Naive thymus-derived CD4-positive, alpha-beta T cell (primary cell): ENCODE results near the gene SLC30A2. TPM values are rescaled to one million over a fixed set of nuclear protein-coding genes. Genes with fewer than 3 reads are reported as not detected.

ENCODE experiments used
- ATAC-seq: fragments of 150-1000 bp; cut with Tn5 transposase; 2 replicates; pipeline ENCODE4 v1.10.0; 2021; ENCODE audit warnings: mild to moderate bottlenecking, moderate library complexity
- CTCF ChIA-PET: fragments of 350-600 bp; sonication (Branson Sonifier 250); formaldehyde crosslinking; loops from one replicate; lab custom pipeline; 2021; ENCODE audit warnings: antibody characterized with exemption; lab: Charles Lee
- POLR2A ChIA-PET: fragments of 350-600 bp; sonication (Branson Sonifier 250); formaldehyde crosslinking; loops from one replicate; lab custom pipeline; 2021; ENCODE audit warnings: antibody characterized with exemption, inconsistent platforms; lab: Charles Lee
- DNase-seq, 9 donors: peaks; one replicate each; pipeline versions ENCODE4 v3.0.0 to v3.0.0-alpha.2; 2020 to 2022; ENCODE audit warnings: mixed read lengths in 1 of 9
- H3K27ac ChIP-seq: one replicate; pipeline ENCODE4 v1.7.0; 2013; ENCODE audit warnings: mild to moderate bottlenecking, low read depth, low read length, moderate library complexity
- H3K27me3 ChIP-seq, 2 donors: one replicate each; pipeline ENCODE4 v1.7.0; 2013; ENCODE audit warnings: low read length in 2 of 2, mild to moderate bottlenecking in 2 of 2, moderate library complexity in 2 of 2; ENCODE audit not compliant: control insufficient read depth in 2 of 2, insufficient read depth in 2 of 2
- H3K36me3 ChIP-seq, 3 experiments: 1 replicate in 2 of 3; 2 replicates in 1 of 3; pipeline ENCODE4 v1.7.0; 2013; ENCODE audit warnings: low read length in 3 of 3, mild to moderate bottlenecking in 3 of 3, moderate library complexity in 1 of 3; ENCODE audit not compliant: insufficient read depth in 3 of 3, control insufficient read depth in 2 of 3
- H3K4me1 ChIP-seq, 2 donors: one replicate each; pipeline ENCODE4 v1.7.0; 2013; ENCODE audit warnings: low read length in 2 of 2, mild to moderate bottlenecking in 2 of 2, moderate library complexity in 1 of 2; ENCODE audit not compliant: control insufficient read depth in 2 of 2, insufficient read depth in 2 of 2
- H3K4me3 ChIP-seq: 2 replicates; pipeline ENCODE4 v1.7.0; 2013; ENCODE audit warnings: mild to moderate bottlenecking, low read length
- H3K9me3 ChIP-seq, 3 experiments: 1 replicate in 2 of 3; 2 replicates in 1 of 3; pipeline ENCODE4 v1.7.0; 2013; ENCODE audit warnings: low read length in 3 of 3; ENCODE audit not compliant: control insufficient read depth in 2 of 3
- H3K27ac Mint-ChIP-seq, 9 donors: one replicate each; pipeline ENCODE4 v1.8.0; 2020 to 2022; ENCODE audit warnings: mixed read lengths in 9 of 9, mild to moderate bottlenecking in 8 of 9, moderate library complexity in 5 of 9, inconsistent platforms in 2 of 9
- H3K27me3 Mint-ChIP-seq, 5 donors: one replicate each; pipeline ENCODE4 v1.8.0; 2021 to 2022; ENCODE audit warnings: mixed read lengths in 5 of 5, mild to moderate bottlenecking in 1 of 5
- H3K36me3 Mint-ChIP-seq, 5 donors: one replicate each; pipeline ENCODE4 v1.8.0; 2020 to 2022; ENCODE audit warnings: mixed read lengths in 5 of 5, mild to moderate bottlenecking in 3 of 5, inconsistent platforms in 1 of 5
- H3K4me1 Mint-ChIP-seq, 7 donors: one replicate each; pipeline ENCODE4 v1.8.0; 2020 to 2022; ENCODE audit warnings: mixed read lengths in 7 of 7, mild to moderate bottlenecking in 3 of 7, inconsistent platforms in 1 of 7
- H3K4me3 Mint-ChIP-seq, 10 donors: one replicate each; pipeline ENCODE4 v1.8.0; 2020 to 2022; ENCODE audit warnings: mild to moderate bottlenecking in 10 of 10, mixed read lengths in 10 of 10, moderate library complexity in 6 of 10, inconsistent platforms in 2 of 10
- H3K9me3 Mint-ChIP-seq, 11 donors: one replicate each; pipeline ENCODE4 v1.8.0; 2020 to 2022; ENCODE audit warnings: mixed read lengths in 11 of 11, mild to moderate bottlenecking in 4 of 11, inconsistent platforms in 1 of 11, moderate library complexity in 1 of 11
- intact Hi-C, 2 donors: fragments of 100-400 bp; cut with micrococcal nuclease; formaldehyde crosslinking; loops; one replicate each; pipeline ENCODE4 v1.15.1; 2023
- polyA plus RNA-seq, 2 donors: library from polyadenylated mRNA; unstranded; fragments of 300-500 nt; fragmentation: Illumina TruSeq; gene quantifications; one replicate each; pipeline ENCODE4 v1.2.3, GENCODE V29; 2021
- total RNA-seq, 6 experiments: library from RNA in 5 of 6; stranded (reverse) in 5 of 6; gene quantifications; 1 replicate in 5 of 6; 2 replicates in 1 of 6; pipeline ENCODE4 v1.2.3 and lab custom pipeline; 2021 to 2026

SLC30A2 gene
- total and polyA plus RNA-seq, 7 experiments from 2014 or later = not detected

DNA sequence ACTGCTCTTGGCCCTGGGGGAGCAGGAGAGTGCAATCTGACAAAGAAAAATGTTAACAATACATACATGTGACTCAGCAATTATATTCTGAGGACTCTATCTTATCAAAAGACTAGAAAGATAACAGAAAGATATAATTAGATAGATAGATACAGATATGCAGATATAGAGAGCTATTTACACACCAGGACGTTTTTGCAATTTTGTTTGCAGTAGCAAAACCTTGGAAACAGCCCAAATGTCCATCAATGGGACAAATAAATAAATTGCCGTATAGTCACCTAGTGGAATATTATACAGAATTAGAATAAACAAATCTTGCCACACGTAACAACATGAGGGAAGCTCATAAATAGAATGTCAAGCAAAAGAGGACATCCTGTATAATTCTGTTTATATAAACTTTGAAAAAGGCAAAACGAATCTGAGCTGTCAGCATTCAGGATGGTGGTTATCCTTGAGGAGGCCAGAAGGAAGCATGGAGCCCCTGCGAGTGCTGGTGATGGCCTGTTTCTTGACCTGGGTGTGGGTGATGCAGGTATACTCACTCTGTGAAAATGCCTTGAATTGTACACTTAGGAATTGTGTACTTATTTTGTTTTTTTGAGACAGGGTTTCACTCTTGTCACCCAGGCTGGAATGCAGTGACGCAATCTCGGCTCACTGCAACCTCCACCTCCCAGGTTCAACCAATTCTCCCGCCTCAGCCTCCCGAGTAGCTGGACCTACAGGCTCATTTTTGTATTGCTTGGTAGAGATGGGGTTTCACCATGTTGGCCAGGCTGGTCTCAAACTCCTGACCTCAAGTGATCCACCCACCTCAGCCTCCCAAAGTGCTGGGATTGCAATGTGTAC is 34.3 kb upstream of the SLC30A2 start:
- H3K4me1 ChIP-seq = no peaks in the 10 kb centered on the region
- no peak overlapping the region for H3K27ac ChIP-seq
- no peaks in the 10 kb centered on the region for H3K9me3 ChIP-seq
- H3K4me3 ChIP-seq = no peak overlapping the region
- Mint-ChIP-seq H3K9me3 (peaks cover 0 to 1% (median 0%) of the 10 kb centered on the region in 11 donors), H3K36me3 (peaks cover 0 to 4% (median 0%) of the 10 kb centered on the region in 5 donors), H3K4me1 (peaks cover 6 to 13% (median 8%) of the 10 kb centered on the region in 7 donors), H3K27ac (no peak overlapping the region), H3K4me3 (no peak overlapping the region), H3K27me3 (peaks cover 5 to 56% (median 20%) of the 10 kb centered on the region in 5 donors)
- no peaks in the 10 kb centered on the region for H3K36me3 ChIP-seq
- no peak for ATAC-seq
- POLR2A ChIA-PET = no interaction called here
- DNase-seq = no peak
- no peaks in the 10 kb centered on the region for H3K27me3 ChIP-seq
- intact Hi-C loops = no loop called here
- CTCF ChIA-PET = interaction anchor here (1.1 kb wide), 1 partner anchor 9 kb away, joined by 4 read pairs; no protein-coding TSS in a partner anchor

DNA sequence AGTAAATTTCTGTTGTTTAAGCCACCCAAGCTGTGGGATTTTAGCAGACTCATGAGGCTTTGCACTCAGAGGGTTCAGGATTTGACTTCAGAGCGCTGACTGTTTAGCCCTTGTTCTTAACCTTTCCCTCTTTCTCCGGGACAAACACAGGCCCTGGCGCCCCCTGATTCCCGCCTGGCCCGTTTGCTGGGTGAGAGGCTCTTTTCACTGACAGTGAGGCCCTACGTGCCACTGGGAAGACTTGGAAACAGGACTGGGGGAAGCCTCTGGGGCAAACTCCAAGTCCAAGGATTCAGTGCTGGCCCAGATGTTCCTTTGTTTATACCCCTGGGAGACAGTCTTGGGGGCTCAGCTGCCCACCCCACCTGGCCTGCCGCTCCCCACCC is 33.3 kb upstream of the SLC30A2 start:
- Mint-ChIP-seq H3K4me3 (no peak overlapping the region), H3K27ac (no peak overlapping the region), H3K36me3 (peaks cover 0 to 2% (median 0%) of the 10 kb centered on the region in 5 donors), H3K9me3 (peaks cover 0 to 1% (median 0%) of the 10 kb centered on the region in 11 donors), H3K27me3 (peaks cover 6 to 53% (median 17%) of the 10 kb centered on the region in 5 donors), H3K4me1 (peaks cover 6 to 13% (median 8%) of the 10 kb centered on the region in 7 donors)
- DNase-seq (no peak), ATAC-seq (no peak)
- ChIA-PET POLR2A (no interaction called here), CTCF (no interaction called here)
- intact Hi-C loops = no loop called here
- H3K4me1 ChIP-seq = no peaks in the 10 kb centered on the region
- H3K27ac ChIP-seq = no peak overlapping the region
- H3K9me3 ChIP-seq = no peaks in the 10 kb centered on the region
- no peaks in the 10 kb centered on the region for H3K36me3 ChIP-seq
- H3K4me3 ChIP-seq = no peak overlapping the region
- no peaks in the 10 kb centered on the region for H3K27me3 ChIP-seq

DNA sequence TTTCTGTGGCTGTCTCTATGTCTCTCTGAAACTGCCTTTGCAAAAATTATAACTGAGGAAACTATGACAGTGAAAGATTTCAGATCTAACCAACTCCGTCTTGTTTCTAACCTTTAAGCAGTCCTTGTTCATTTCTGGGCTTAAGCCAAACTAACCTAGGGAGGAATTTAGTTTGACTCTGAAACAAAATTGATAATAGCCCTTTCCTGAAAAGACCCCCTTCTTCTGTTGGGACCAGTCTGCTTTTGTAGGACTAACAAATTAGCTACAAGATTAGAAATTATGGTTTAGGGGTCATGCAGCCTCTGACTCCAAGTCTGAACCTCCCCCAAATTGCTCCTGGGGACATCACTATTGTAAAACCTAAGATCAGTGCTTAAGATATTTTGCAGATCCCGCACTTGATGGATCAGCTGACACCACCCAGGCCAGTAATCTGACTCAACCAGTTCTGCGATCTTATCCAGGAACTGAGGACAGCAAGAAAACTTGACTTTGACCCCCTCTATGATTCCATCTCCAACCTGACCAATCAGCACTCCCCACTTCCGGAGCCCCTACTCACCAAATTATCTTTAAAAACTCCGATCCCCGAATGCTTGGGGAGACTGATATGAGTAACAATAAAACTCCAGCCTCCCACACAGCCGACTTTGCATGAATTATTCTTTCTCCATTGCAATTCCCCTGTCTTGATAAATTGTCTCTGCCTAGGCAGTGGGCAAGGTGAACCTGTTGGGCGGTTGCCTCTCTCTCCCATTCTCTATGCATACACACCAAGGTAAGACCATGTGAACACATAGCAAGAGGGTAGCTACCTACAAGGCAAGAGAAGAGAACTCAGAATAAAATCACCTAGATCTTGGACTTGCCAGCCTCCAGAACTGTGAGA is 32.6 kb upstream of the SLC30A2 start:
- no peaks in the 10 kb centered on the region for H3K36me3 ChIP-seq
- peaks cover 0 to 2% (median 0%) of the 10 kb centered on the region in 5 donors for H3K36me3 Mint-ChIP-seq
- peaks cover 0 to 51% (median 16%) of the 10 kb centered on the region in 5 donors for H3K27me3 Mint-ChIP-seq
- H3K27ac Mint-ChIP-seq = no peak overlapping the region
- H3K9me3 ChIP-seq = no peaks in the 10 kb centered on the region
- peaks cover 6 to 13% (median 7%) of the 10 kb centered on the region in 7 donors for H3K4me1 Mint-ChIP-seq
- no peak for ATAC-seq
- peaks cover 0 to 1% (median 0%) of the 10 kb centered on the region in 11 donors for H3K9me3 Mint-ChIP-seq
- POLR2A ChIA-PET = no interaction called here
- CTCF ChIA-PET = interaction anchor here (0.6 kb wide), 1 partner anchor 271 kb away, joined by 3 read pairs; no protein-coding TSS in a partner anchor
- no peaks in the 10 kb centered on the region for H3K4me1 ChIP-seq
- no peak overlapping the region for H3K4me3 Mint-ChIP-seq
- H3K27me3 ChIP-seq = no peaks in the 10 kb centered on the region
- H3K27ac ChIP-seq = no peak overlapping the region
- intact Hi-C loops = no loop called here
- DNase-seq = no peak
- no peak overlapping the region for H3K4me3 ChIP-seq

DNA sequence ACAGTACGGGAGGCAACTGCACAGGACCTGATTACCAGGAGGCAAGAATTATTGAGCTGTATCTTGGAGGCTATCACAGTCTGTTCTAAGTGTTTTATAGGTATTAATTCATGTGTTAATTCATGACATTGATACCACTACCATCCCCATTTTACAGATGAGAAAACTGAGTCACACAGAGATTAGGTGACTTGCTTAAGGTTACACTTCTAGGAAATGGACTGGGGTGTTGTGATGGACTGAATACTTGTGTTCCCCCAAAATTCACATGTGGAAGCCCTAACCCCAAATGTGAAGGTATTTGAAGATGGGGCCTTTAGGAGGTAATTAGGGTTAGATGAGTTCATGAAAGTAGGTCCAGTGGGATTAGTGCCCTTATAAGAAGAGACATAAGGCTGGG is 31.6 kb upstream of the SLC30A2 start:
- peaks cover 0 to 1% (median 0%) of the 10 kb centered on the region in 11 donors for H3K9me3 Mint-ChIP-seq
- no peak overlapping the region for H3K4me3 Mint-ChIP-seq
- peaks cover 5 to 51% (median 23%) of the 10 kb centered on the region in 5 donors for H3K27me3 Mint-ChIP-seq
- Histone ChIP-seq H3K4me1 (no peaks in the 10 kb centered on the region), H3K4me3 (no peak overlapping the region), H3K27me3 (no peaks in the 10 kb centered on the region), H3K9me3 (no peaks in the 10 kb centered on the region), H3K36me3 (no peaks in the 10 kb centered on the region), H3K27ac (no peak overlapping the region)
- POLR2A ChIA-PET = no interaction called here
- H3K36me3 Mint-ChIP-seq = peaks cover 0 to 2% (median 0%) of the 10 kb centered on the region in 5 donors
- ATAC-seq (no peak), DNase-seq (no peak)
- peaks cover 6 to 13% (median 7%) of the 10 kb centered on the region in 7 donors for H3K4me1 Mint-ChIP-seq
- CTCF ChIA-PET = no interaction called here
- no peak overlapping the region for H3K27ac Mint-ChIP-seq
- intact Hi-C loops = no loop called here

DNA sequence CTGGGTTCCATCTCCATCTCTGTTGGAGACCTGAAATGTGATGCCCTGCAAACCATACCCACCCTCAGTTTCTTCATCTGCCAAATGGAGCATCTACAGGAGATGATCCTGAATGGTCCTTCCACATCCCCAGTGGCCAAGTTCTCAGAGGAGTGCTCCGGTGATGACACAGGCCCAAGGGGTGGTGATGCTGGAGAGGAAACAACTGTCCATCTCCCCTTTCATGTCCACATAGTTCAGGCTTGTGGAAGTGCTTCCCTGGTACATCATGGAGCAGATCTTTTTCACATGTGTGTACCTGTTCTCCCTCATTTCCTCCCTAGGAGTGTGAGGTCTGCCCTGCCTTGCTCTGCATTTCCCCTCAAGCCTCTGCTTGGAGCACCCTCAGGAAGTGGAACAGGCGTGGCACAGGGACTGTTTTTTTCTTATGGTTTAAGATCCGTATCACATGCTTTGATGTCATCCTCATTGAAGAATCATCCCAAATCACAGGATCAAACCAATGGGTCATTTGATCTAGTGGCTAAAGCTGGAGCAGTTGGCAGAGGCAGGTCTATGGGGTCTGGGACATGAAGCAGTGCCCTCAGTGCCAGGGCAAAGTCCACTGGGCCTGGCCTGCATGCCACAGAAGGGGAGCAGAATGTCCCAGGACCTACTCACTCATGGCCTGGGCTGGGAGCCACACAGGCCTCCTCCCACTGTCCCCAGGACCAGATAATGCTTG is 29.7 kb upstream of the SLC30A2 start:
- Mint-ChIP-seq H3K4me1 (peaks cover 6 to 13% (median 7%) of the 10 kb centered on the region in 7 donors), H3K27me3 (peaks cover 13 to 54% (median 23%) of the 10 kb centered on the region in 5 donors), H3K9me3 (peaks cover 0 to 1% (median 0%) of the 10 kb centered on the region in 11 donors), H3K36me3 (peaks cover 0 to 2% (median 0%) of the 10 kb centered on the region in 5 donors), H3K4me3 (no peak overlapping the region), H3K27ac (peak overlapping the region in 1 of 9 donors; percentile 11)
- intact Hi-C loops = no loop called here
- POLR2A ChIA-PET = no interaction called here
- no peak overlapping the region for H3K4me3 ChIP-seq
- no peak overlapping the region for H3K27ac ChIP-seq
- ATAC-seq = no peak
- H3K36me3 ChIP-seq = no peaks in the 10 kb centered on the region
- H3K4me1 ChIP-seq = no peaks in the 10 kb centered on the region
- no peaks in the 10 kb centered on the region for H3K27me3 ChIP-seq
- CTCF ChIA-PET = no interaction called here
- DNase-seq = no peak
- no peaks in the 10 kb centered on the region for H3K9me3 ChIP-seq

DNA sequence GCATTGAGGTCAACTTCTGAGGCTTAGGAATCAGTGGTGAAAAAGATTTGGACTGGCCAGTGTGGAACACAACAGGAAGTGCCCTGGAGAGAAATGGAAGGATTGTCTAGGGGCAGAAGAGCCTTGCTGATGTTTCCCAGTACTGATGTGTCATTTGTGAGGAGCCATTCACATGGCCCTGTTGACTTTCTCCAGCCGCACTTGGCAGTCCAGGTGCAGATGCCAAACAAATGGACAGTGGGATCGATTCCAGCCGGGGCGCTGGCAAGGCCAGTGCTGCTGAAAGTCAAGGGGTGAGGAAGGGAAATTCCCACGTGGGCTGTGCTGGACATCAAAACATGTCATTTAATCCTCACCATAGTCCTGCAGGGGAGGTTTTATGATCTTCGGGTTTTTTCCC is 26.4 kb upstream of the SLC30A2 start:
- CTCF ChIA-PET = no interaction called here
- peaks cover 0 to 2% (median 0%) of the 10 kb centered on the region in 5 donors for H3K36me3 Mint-ChIP-seq
- H3K27me3 Mint-ChIP-seq = peaks cover 13 to 55% (median 28%) of the 10 kb centered on the region in 5 donors
- peaks cover 6 to 13% (median 7%) of the 10 kb centered on the region in 7 donors for H3K4me1 Mint-ChIP-seq
- intact Hi-C loops = no loop called here
- Histone ChIP-seq H3K27ac (no peak overlapping the region), H3K36me3 (no peaks in the 10 kb centered on the region), H3K4me1 (no peaks in the 10 kb centered on the region), H3K27me3 (no peaks in the 10 kb centered on the region), H3K9me3 (no peaks in the 10 kb centered on the region), H3K4me3 (no peak overlapping the region)
- ATAC-seq (no peak), DNase-seq (no peak)
- POLR2A ChIA-PET = no interaction called here
- no peak overlapping the region for H3K27ac Mint-ChIP-seq
- H3K4me3 Mint-ChIP-seq = no peak overlapping the region
- peaks cover 0 to 1% (median 0%) of the 10 kb centered on the region in 11 donors for H3K9me3 Mint-ChIP-seq
